Stomach (tissue), 9 donors: ENCODE results near the gene MICALL2. TPM values are rescaled to one million over a fixed set of nuclear protein-coding genes. Genes with fewer than 3 reads are reported as not detected.

Experiments
- DNase-seq, 2 donors: peaks; one replicate each; pipeline versions ENCODE4 v3.0.0 to v3.0.0-alpha.2; 2013 to 2019
- H3K27ac ChIP-seq, 5 donors: fragments of 200-600 bp in 4 of 5; sonication (generic) in 4 of 5; one replicate each; pipeline ENCODE4 v1.5.1; 2013 to 2019; ENCODE audit warnings: mild to moderate bottlenecking in 1 of 5, moderate library complexity in 1 of 5
- H3K27me3 ChIP-seq, 3 donors: fragments of 200-600 bp; sonication (generic); one replicate each; pipeline ENCODE4 v1.5.1; 2017 to 2019; ENCODE audit warnings: mixed run types in 1 of 3
- H3K36me3 ChIP-seq, 4 donors: fragments of 200-600 bp; sonication (generic); 1 replicate in 3 of 4; 2 replicates in 1 of 4; pipeline ENCODE4 v1.5.1; 2016 to 2019
- H3K4me1 ChIP-seq, 4 donors: fragments of 200-600 bp; sonication (generic); one replicate each; pipeline ENCODE4 v1.5.1; 2016 to 2019
- H3K4me3 ChIP-seq, 4 donors: fragments of 200-600 bp; sonication (generic) in 3 of 4; one replicate each; pipeline ENCODE4 v1.5.1; 2016 to 2019; ENCODE audit warnings: mild to moderate bottlenecking in 1 of 4
- H3K9me3 ChIP-seq, 4 donors: fragments of 200-600 bp; sonication (generic); one replicate each; pipeline ENCODE4 v1.5.1; 2016 to 2019
- CTCF ChIP-seq, 7 experiments: fragments of 450-650 bp in 4 of 7; fragments of 200-600 bp in 3 of 7; sonication (generic) in 3 of 7; IDR thresholded peaks; one replicate each; pipeline ENCODE4 v1.5.1; 2016 to 2019; ENCODE audit warnings: antibody characterized with exemption in 7 of 7, control low read depth in 2 of 7, mild to moderate bottlenecking in 1 of 7
- EP300 ChIP-seq: sonication (generic); formaldehyde crosslinking; IDR thresholded peaks from one replicate; pipeline ENCODE4 v1.6.1; 2017; ENCODE audit warnings: antibody characterized with exemption
- POLR2A ChIP-seq, 4 donors: fragments of 450-650 bp; IDR thresholded peaks; one replicate each; pipeline ENCODE4 v1.6.1; 2016; ENCODE audit warnings: antibody characterized with exemption in 4 of 4, control low read depth in 2 of 4, mild to moderate bottlenecking in 1 of 4, moderate library complexity in 1 of 4
- POLR2AphosphoS5 ChIP-seq, 3 donors: sonication (generic); formaldehyde crosslinking; IDR thresholded peaks; one replicate each; pipeline ENCODE4 v1.6.1; 2016; ENCODE audit warnings: antibody characterized with exemption in 3 of 3
- WGBS, 5 donors: extraction: QIAGEN DNeasy Blood & Tissue Kit in 3 of 5; methylation state at CpG; one replicate each; pipeline versions ENCODE4 v1.1.5 to v1.1.7; 2013 to 2018; 5-methylcytosine and 5-hydroxymethylcytosine counted together
- intact Hi-C: fragments of 100-400 bp; cut with DNase I; formaldehyde crosslinking; loops from one replicate; pipeline ENCODE4 v1.15.1; 2023; ENCODE audit warnings: low total_unique reads
- polyA plus RNA-seq, 3 donors: library from polyadenylated mRNA; stranded (reverse); fragments of 200-250 nt; gene quantifications; one replicate each; pipeline ENCODE4 v1.2.3, GENCODE V29; 2013
- total RNA-seq, 5 donors: library from RNA; depleted of rRNA; stranded (reverse); fragments of >200 nt; gene quantifications; one replicate each; pipeline versions ENCODE4 v1.1.0 to v1.2.3, GENCODE V29; 2014 to 2016
- donor health status: healthy with polysubstance abuse.
- donor health status: Bipolar disorder and iron deficiency.
- donor health status: healthy.

MICALL2 gene
- total and polyA plus RNA-seq, 8 donors = 30.7 to 263 (median 102) TPM

DNA sequence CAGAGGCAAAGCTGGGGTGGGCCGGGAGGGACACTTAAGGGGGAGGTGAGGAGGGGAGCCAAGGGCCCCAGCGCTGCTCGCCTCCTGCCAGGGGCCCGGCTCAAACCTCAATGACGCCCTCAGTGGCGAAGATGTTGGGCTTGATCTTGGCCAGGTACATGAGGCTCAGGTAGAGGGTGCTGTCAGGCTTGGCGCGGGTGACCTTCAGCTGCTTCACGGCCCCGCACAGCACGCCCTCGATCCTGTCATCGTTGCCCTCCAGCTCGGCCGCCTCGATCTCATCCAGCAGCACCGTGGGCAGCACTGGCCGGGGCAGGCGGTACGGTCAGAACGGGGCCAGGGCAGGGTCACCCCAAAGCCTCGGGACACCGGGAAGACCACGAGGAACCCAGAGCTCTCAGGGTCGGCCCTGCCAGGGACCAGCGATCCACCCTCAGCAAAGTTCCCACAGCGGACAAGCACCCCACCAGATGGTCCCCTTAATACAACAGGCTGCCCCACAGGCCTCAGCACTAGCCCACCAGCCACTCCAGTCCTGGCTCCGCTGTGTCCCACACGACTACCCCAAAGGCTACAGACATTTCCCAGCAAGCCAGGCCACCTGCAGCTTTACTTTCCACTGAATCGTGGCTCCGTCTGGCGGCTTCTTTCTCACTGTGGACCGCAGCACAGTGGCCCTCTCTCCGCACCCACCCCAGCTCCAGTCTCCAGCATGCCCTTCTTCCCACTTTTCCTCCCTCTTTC lies 41.0 kb upstream of the MICALL2 start:
- Histone ChIP-seq H3K4me3 (no peak overlapping the region), H3K36me3 (peaks cover 69 to 78% (median 77%) of the 10 kb centered on the region in 4 donors), H3K4me1 (peaks cover 13 to 37% (median 35%) of the 10 kb centered on the region in 4 donors), H3K27ac (no peak overlapping the region), H3K27me3 (no peaks in the 10 kb centered on the region), H3K9me3 (no peaks in the 10 kb centered on the region)
- intact Hi-C loops = no loop called here
- 95 to 97% (median 96%) methylated on average over 24 to 34 of the region's 34 CpGs for WGBS, 5 donors
- DNase-seq = no peak
- TF ChIP-seq POLR2AphosphoS5 (IDR thresholded peaks at IDR 0.05) (no peak), CTCF (IDR thresholded peaks at IDR 0.05) (no peak), POLR2A (IDR thresholded peaks at IDR 0.05) (no peak), EP300 (no peak)

GRCh38 chr7:1499367-1500029 lies 40.2 kb upstream of the MICALL2 start:
- WGBS, 5 donors = 88 to 93% (median 91%) methylated on average over 26 to 33 of the region's 33 CpGs
- intact Hi-C loops = no loop called here
- DNase-seq = no peak
- Histone ChIP-seq H3K27me3 (no peaks in the 10 kb centered on the region), H3K27ac (no peak overlapping the region), H3K4me3 (no peak overlapping the region), H3K9me3 (no peaks in the 10 kb centered on the region), H3K4me1 (peaks cover 13 to 32% (median 28%) of the 10 kb centered on the region in 4 donors), H3K36me3 (peaks cover 77 to 85% (median 84%) of the 10 kb centered on the region in 4 donors)
- TF ChIP-seq EP300 (no peak), POLR2AphosphoS5 (IDR thresholded peaks at IDR 0.05) (no peak), POLR2A (IDR thresholded peaks at IDR 0.05) (no peak), CTCF (IDR thresholded peaks at IDR 0.05) (no peak)

GRCh38 chr7:1498370-1499305 lies 39.4 kb upstream of the MICALL2 start:
- H3K9me3 ChIP-seq = no peaks in the 10 kb centered on the region
- H3K27ac ChIP-seq = no peak overlapping the region
- no peak overlapping the region for H3K4me3 ChIP-seq
- no peak for DNase-seq
- TF ChIP-seq POLR2AphosphoS5 (IDR thresholded peaks at IDR 0.05) (no peak), EP300 (no peak)
- 94 to 97% (median 96%) methylated on average over 35 to 62 of the region's 62 CpGs for WGBS, 5 donors
- H3K4me1 ChIP-seq = peaks cover 13 to 28% (median 23%) of the 10 kb centered on the region in 4 donors
- intact Hi-C loops = no loop called here
- H3K36me3 ChIP-seq = peaks cover 83 to 94% (median 93%) of the 10 kb centered on the region in 4 donors
- no peaks in the 10 kb centered on the region for H3K27me3 ChIP-seq

DNA sequence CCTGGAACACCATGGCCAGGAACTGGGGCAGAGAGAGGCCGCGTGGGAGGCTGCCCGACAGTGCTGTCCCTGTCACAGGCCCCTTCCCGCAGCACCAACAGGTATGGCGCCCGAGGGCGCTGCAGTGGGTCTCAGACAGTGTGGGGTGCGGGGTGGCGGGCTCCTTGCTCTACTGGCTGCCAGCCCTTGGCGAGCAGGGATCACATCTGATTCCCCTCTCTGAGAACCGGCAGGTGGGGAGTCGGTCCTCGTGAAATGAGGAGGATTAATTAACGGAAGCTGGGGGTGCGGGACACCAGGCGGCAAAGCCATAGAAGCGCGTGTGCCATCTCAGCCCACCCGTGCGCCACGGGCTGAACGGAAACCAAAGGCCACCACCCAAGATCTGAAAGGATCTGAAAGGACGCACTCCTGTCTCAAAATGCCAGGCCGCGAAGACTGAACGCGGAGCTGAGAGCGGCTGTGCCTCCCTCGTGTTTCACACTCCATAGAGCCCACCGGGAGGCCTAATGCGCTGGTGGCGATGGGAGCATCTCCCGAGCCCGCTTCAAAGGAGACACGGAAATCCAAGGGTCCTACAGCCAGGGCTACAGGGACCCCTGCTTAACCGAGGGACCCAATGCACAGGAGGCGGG lies 38.1 kb upstream of the MICALL2 start:
- H3K36me3 ChIP-seq = peaks cover 84 to 100% (median 100%) of the 10 kb centered on the region in 4 donors

More for the DNA sequence above, 38.1 kb upstream of the MICALL2 start:
- TF ChIP-seq CTCF (IDR thresholded peaks at IDR 0.05) = no peak
- no peak overlapping the region for H3K27ac ChIP-seq
- H3K4me1 ChIP-seq = peaks cover 2 to 16% (median 11%) of the 10 kb centered on the region in 4 donors
- DNase-seq = no peak
- H3K4me3 ChIP-seq = no peak overlapping the region
- no peaks in the 10 kb centered on the region for H3K27me3 ChIP-seq
- WGBS, 5 donors = 91 to 96% (median 94%) methylated on average over 37 of the region's 37 CpGs
- intact Hi-C loops = no loop called here
- H3K9me3 ChIP-seq = no peaks in the 10 kb centered on the region
